IMR-90 (cell line): ENCODE results near the gene GPC6. TPM values are rescaled to one million over a fixed set of nuclear protein-coding genes. Genes with fewer than 3 reads are reported as not detected.

ENCODE experiments used
- ATAC-seq: fragments of 200-7000 bp; cut with Tn5 transposase; 2 replicates; pipeline ENCODE4 v1.9.1; 2020; ENCODE audit warnings: low read depth, mild to moderate bottlenecking, moderate library complexity
- BruUV-seq: library from RNA; stranded (reverse); fragments of 400-500 nt; replicated peaks from 2 replicates; lab custom pipeline; 2021; lab: Mats Ljungman, UMichigan
- CTCF ChIA-PET: fragments of 300-600 bp; formaldehyde crosslinking; extraction: SDS; loops from one replicate; lab custom pipeline; 2021; ENCODE audit warnings: antibody characterized with exemption; lab: Yijun Ruan, JAX
- POLR2A ChIA-PET: fragments of 300-600 bp; sonication (Branson Sonifier 250); formaldehyde crosslinking; loops from one replicate; lab custom pipeline; 2022; ENCODE audit warnings: antibody characterized with exemption; ENCODE audit not compliant: unreplicated experiment; lab: Charles Lee
- DNase-seq: peaks from one replicate; pipeline ENCODE4 v3.0.0; 2013
- H2AFZ ChIP-seq: replicated peaks from 2 replicates; pipeline ENCODE3; 2013; ENCODE audit warnings: low read length, mild to moderate bottlenecking; ENCODE audit not compliant: poor library complexity
- H2AK5ac ChIP-seq: 2 replicates; pipeline ENCODE4 v1.6.1; 2013; ENCODE audit warnings: low read depth, low read length, inconsistent platforms
- H2AK9ac ChIP-seq: replicated peaks from 2 replicates; pipeline ENCODE3; 2013; ENCODE audit warnings: mild to moderate bottlenecking, low read depth, low read length, moderate library complexity; ENCODE audit not compliant: poor library complexity
- H2BK120ac ChIP-seq: 2 replicates; pipeline ENCODE4 v1.6.1; 2013; ENCODE audit warnings: low read depth, low read length, inconsistent platforms
- H2BK15ac ChIP-seq: 3 replicates; pipeline ENCODE4 v1.6.1; 2013; ENCODE audit warnings: low read depth, low read length, inconsistent platforms
- H2BK20ac ChIP-seq: 2 replicates; pipeline ENCODE4 v1.6.1; 2013; ENCODE audit warnings: low read depth, mild to moderate bottlenecking, inconsistent platforms, low read length, moderate library complexity
- H2BK5ac ChIP-seq: 2 replicates; pipeline ENCODE4 v1.6.1; 2013; ENCODE audit warnings: mild to moderate bottlenecking, low read depth, low read length, inconsistent platforms; ENCODE audit not compliant: poor library complexity, severe bottlenecking
- H3K14ac ChIP-seq: replicated peaks from 2 replicates; pipeline ENCODE4 v1.6.1; 2013; ENCODE audit warnings: low read depth, low read length, inconsistent platforms
- H3K18ac ChIP-seq: 2 replicates; pipeline ENCODE4 v1.6.1; 2013; ENCODE audit warnings: low read depth, low read length, control low read depth
- H3K23ac ChIP-seq: 2 replicates; pipeline ENCODE4 v1.6.1; 2013; ENCODE audit warnings: low read depth, low read length, inconsistent platforms
- H3K27ac ChIP-seq: 2 replicates; pipeline ENCODE4 v1.5.1; 2013; ENCODE audit warnings: mild to moderate bottlenecking, control low read depth, low read length; ENCODE audit not compliant: insufficient read depth
- H3K27me3 ChIP-seq: 2 replicates; pipeline ENCODE4 v1.6.1; 2013; ENCODE audit warnings: low read length; ENCODE audit not compliant: control insufficient read depth, insufficient read depth
- H3K36me3 ChIP-seq: 2 replicates; pipeline ENCODE4 v1.6.1; 2013; ENCODE audit warnings: low read length, mixed read lengths; ENCODE audit not compliant: control insufficient read depth, insufficient read depth
- H3K4ac ChIP-seq: 2 replicates; pipeline ENCODE4 v1.6.1; 2013; ENCODE audit warnings: low read depth, low read length, inconsistent platforms
- H3K4me1 ChIP-seq: 2 replicates; pipeline ENCODE4 v1.6.1; 2013; ENCODE audit warnings: low read length, mixed read lengths; ENCODE audit not compliant: control insufficient read depth, insufficient read depth
- H3K4me2 ChIP-seq: 2 replicates; pipeline ENCODE4 v1.6.1; 2013; ENCODE audit warnings: low read depth, mild to moderate bottlenecking, control low read depth, low read length, moderate library complexity
- H3K4me3 ChIP-seq: 2 replicates; pipeline ENCODE4 v1.5.1; 2013; ENCODE audit warnings: low read depth, mild to moderate bottlenecking, control low read depth, low read length, moderate library complexity; ENCODE audit not compliant: insufficient read depth
- H3K56ac ChIP-seq: 2 replicates; pipeline ENCODE4 v1.6.1; 2013; ENCODE audit warnings: low read length, inconsistent platforms; ENCODE audit not compliant: insufficient read depth; ENCODE audit errors: extremely low read depth
- H3K79me1 ChIP-seq, 2 experiments: 2 replicates each; pipeline ENCODE4 v1.6.1; 2013; ENCODE audit warnings: low read length in 2 of 2, inconsistent platforms in 1 of 2, low read depth in 1 of 2
- H3K9ac ChIP-seq: 2 replicates; pipeline ENCODE4 v1.6.1; 2013; ENCODE audit warnings: low read depth, low read length, control low read depth
- H3K9me1 ChIP-seq: 2 replicates; pipeline ENCODE4 v1.6.1; 2013; ENCODE audit warnings: low read length, inconsistent platforms; ENCODE audit not compliant: insufficient read depth
- H3K9me3 ChIP-seq: 2 replicates; pipeline ENCODE4 v1.6.1; 2013; ENCODE audit warnings: low read length; ENCODE audit not compliant: control insufficient read depth, insufficient read depth
- H4K20me1 ChIP-seq: 2 replicates; pipeline ENCODE4 v1.6.1; 2013; ENCODE audit warnings: low read length, inconsistent platforms; ENCODE audit not compliant: insufficient read depth
- H4K5ac ChIP-seq: 2 replicates; pipeline ENCODE4 v1.6.1; 2013; ENCODE audit warnings: mild to moderate bottlenecking, low read depth, low read length, control low read depth
- H4K8ac ChIP-seq, 2 experiments: 2 replicates each; pipeline ENCODE4 v1.6.1; 2013; ENCODE audit warnings: low read depth in 2 of 2, low read length in 2 of 2, control low read depth in 1 of 2, inconsistent platforms in 1 of 2
- H4K91ac ChIP-seq: 2 replicates; pipeline ENCODE4 v1.6.1; 2013; ENCODE audit warnings: low read depth, low read length, inconsistent platforms; ENCODE audit not compliant: insufficient read depth
- CEBPB ChIP-seq: IDR thresholded peaks from 2 replicates; pipeline ENCODE4 v1.6.1; 2012; ENCODE audit warnings: low read depth, low read length, improper control_type of control experiment
- MAZ ChIP-seq: IDR thresholded peaks from 2 replicates; pipeline ENCODE4 v1.6.1; 2012; ENCODE audit warnings: low read depth, mild to moderate bottlenecking, low read length, improper control_type of control experiment, moderate library complexity, borderline replicate concordance
- NFE2L2 ChIP-seq: fragments of 150-350 bp; IDR thresholded peaks from 2 replicates; pipeline ENCODE4 v1.6.1; 2016; ENCODE audit warnings: low read depth, mild to moderate bottlenecking, low read length
- RAD21 ChIP-seq: IDR thresholded peaks from 2 replicates; pipeline ENCODE4 v1.6.1; 2012; ENCODE audit warnings: low read length, improper control_type of control experiment
- WGBS, 2 experiments: methylation state at CpG; one replicate each; pipeline versions ENCODE4 v1.1.5 to v1.1.7; 2013; ENCODE audit warnings: missing lambda C conversion rate in 2 of 2; ENCODE audit not compliant: insufficient read length in 1 of 2; ENCODE audit errors: extremely low coverage in 2 of 2; 5-methylcytosine and 5-hydroxymethylcytosine counted together
- dilution Hi-C: fragments of 300-500 bp; cut with HindIII; formaldehyde crosslinking; loops from one replicate; pipeline ENCODE4 v1.14.3; 2018; ENCODE audit warnings: low sequenced_read_pairs; ENCODE audit not compliant: unreplicated experiment
- in situ Hi-C: fragments of 300-500 bp; cut with MboI; formaldehyde crosslinking; loops from 3 replicates; pipeline ENCODE4 v1.14.3; 2019; ENCODE audit warnings: low sequenced_read_pairs, inconsistent platforms, mixed read lengths
- intact Hi-C: fragments of 100-400 bp; cut with micrococcal nuclease; formaldehyde crosslinking; loops from 2 replicates; pipeline ENCODE4 v1.10.0; 2022
- microRNA-seq, 2 experiments: library from miRNA; stranded (forward) in 1 of 2; unstranded in 1 of 2; fragments of 10-50 nt in 1 of 2; fragments of <30 nt in 1 of 2; gene quantifications in 1 of 2; microRNA quantifications in 1 of 2; one replicate each; pipeline versions ENCODE3 to v1.1.0; 2013 to 2020; ENCODE audit not compliant: insufficient read depth in 1 of 2, insufficient read length in 1 of 2, unreplicated experiment in 1 of 2
- polyA plus RNA-seq, 3 experiments: library from polyadenylated mRNA; depleted of rRNA; stranded (reverse); fragments of >200 nt; gene quantifications; 2 replicates each; pipeline ENCODE4 v1.2.3, GENCODE V29; 2012; ENCODE audit warnings: low replicate concordance in 1 of 3
- small RNA-seq, 5 experiments: library from RNA; depleted of rRNA; stranded (forward); fragments of <200 nt; gene quantifications; one replicate each; pipeline ENCODE3, GENCODE V24; 2012
- total RNA-seq: library from RNA; depleted of rRNA; stranded (reverse); fragments of >200 nt; gene quantifications from 2 replicates; pipeline ENCODE4 v1.2.3, GENCODE V29; 2012

GPC6 gene
- total and polyA plus RNA-seq, 2 of the 4 experiments (the other 2 are of a cell fraction), result 14.9 to 39.4 TPM

DNA sequence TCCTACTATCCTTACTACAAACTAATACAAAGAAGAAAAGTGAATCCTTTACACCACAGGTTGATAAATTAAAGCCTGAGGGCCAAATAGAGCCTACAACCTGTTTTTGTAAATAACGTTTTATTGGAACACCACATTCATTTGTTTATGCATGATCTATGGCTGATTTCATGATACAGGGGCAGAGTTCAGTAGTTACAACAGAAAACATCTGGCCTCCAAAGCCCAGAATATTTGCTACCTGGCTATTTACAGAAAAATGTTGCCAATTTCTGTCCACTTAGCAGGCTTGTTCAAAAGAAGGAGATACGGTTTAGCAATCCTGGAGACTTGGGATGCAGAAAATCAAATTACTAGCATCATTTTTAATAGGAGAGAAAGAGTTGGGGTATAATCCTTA, 1228.8 kb downstream of the GPC6 start:
- Histone ChIP-seq H2AK9ac (no peak overlapping the region), H3K9me1 (no peaks in the 10 kb centered on the region), H3K4me3 (no peak overlapping the region), H3K79me1 (no peaks in the 10 kb centered on the region), H3K36me3 (no peaks in the 10 kb centered on the region), H3K4me2 (no peak overlapping the region), H2AK5ac (no peak overlapping the region), H3K56ac (no peak overlapping the region), H3K23ac (no peak overlapping the region), H2BK15ac (no peak overlapping the region), H3K4me1 (no peaks in the 10 kb centered on the region), H3K27me3 (no peaks in the 10 kb centered on the region), H3K18ac (no peak overlapping the region), H4K91ac (no peak overlapping the region), H3K9me3 (no peaks in the 10 kb centered on the region), H3K27ac (no peak overlapping the region), H2BK5ac (no peak overlapping the region), H3K14ac (no peak overlapping the region), H3K4ac (no peak overlapping the region), H4K8ac (no peak overlapping the region), H3K9ac (no peak overlapping the region), H4K5ac (no peak overlapping the region), H2BK20ac (no peak overlapping the region), H2AFZ (no peak overlapping the region), H2BK120ac (no peak overlapping the region), H4K20me1 (no peaks in the 10 kb centered on the region)
- intact Hi-C loops (no loop called here), in situ Hi-C loops (no loop called here), dilution Hi-C loops (no loop called here)
- ATAC-seq, result no peak
- DNase-seq, result no peak
- WGBS, 2 experiments, result no CpG with 5 or more reads among the region's 2 CpGs
- BruUV-seq, result no TSS peak
- ChIA-PET CTCF (no interaction called here), POLR2A (no interaction called here)
- TF ChIP-seq NFE2L2 (no peak), MAZ (no peak), CEBPB (no peak), RAD21 (no peak)

Small RNAs within 50 kb of the gene (microRNA-seq; reads per million reads assigned to microRNA genes)
- gene RNA5SP35 (ENCODE audit: insufficient read depth, insufficient read length), result not detected

Small RNAs within 50 kb of the gene (small RNA-seq; reads per million reads assigned to genes)
- 0 reads per million in 5 experiments for gene RNA5SP35
